Activated naive CD4-positive, alpha-beta T cell treated with anti-CD3 and anti-CD28 coated beads, Interleukin-2, amount 50 U/mL, for 72 hours (primary cell): Measurements from ENCODE around the gene EPS8L2. TPM values are rescaled to one million over a fixed set of nuclear protein-coding genes. Genes with fewer than 3 reads are reported as not detected.
"Not testable (repeated sequence)": the region's sequence is repeated elsewhere in the genome, so short reads cannot be mapped to it uniquely, and the experiment has no call there.

Experiments
- ATAC-seq, 2 donors: fragments of 150-1000 bp; cut with Tn5 transposase; 2 replicates each; pipeline ENCODE4 v1.10.0; 2021; ENCODE audit warnings: mild to moderate bottlenecking in 2 of 2, moderate library complexity in 2 of 2
- DNase-seq, 2 donors: peaks; one replicate each; pipeline ENCODE4 v3.0.0; 2021 to 2022; ENCODE audit warnings: low spot score in 2 of 2
- H3K27ac Mint-ChIP-seq, 2 donors: one replicate each; pipeline ENCODE4 v1.8.0; 2022; ENCODE audit warnings: mild to moderate bottlenecking in 2 of 2, mixed read lengths in 2 of 2
- H3K36me3 Mint-ChIP-seq, 2 donors: one replicate each; pipeline ENCODE4 v1.8.0; 2022; ENCODE audit warnings: mixed read lengths in 2 of 2
- H3K9me3 Mint-ChIP-seq, 2 donors: one replicate each; pipeline ENCODE4 v1.8.0; 2022; ENCODE audit warnings: mixed read lengths in 2 of 2
- total RNA-seq, 2 donors: library from RNA; stranded (reverse); gene quantifications; one replicate each; pipeline ENCODE4 v1.2.3, GENCODE V29; 2022

Gene EPS8L2
- total RNA-seq, 2 donors from 2014 or later: 2.4 to 34.1 TPM

DNA sequence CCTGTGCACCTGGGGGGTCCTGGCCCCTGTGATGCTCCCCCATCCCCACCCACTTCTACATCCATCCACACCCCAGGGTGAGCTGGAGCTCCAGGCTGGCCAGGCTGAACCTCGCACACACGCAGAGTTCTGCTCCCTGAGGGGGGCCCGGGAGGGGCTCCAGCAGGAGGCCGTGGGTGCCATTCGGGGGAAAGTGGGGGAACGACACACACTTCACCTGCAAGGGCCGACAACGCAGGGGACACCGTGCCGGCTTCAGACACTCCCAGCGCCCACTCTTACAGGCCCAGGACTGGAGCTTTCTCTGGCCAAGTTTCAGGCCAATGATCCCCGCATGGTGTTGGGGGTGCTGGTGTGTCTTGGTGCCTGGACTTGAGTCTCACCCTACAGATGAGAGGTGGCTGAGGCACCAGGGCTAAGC lies 21.3 kb downstream of the EPS8L2 start:
- no peak overlapping the region for H3K27ac Mint-ChIP-seq
- no peaks in the 10 kb centered on the region for H3K9me3 Mint-ChIP-seq
- DNase-seq (no peak), ATAC-seq (no peak)
- no peaks in the 10 kb centered on the region for H3K36me3 Mint-ChIP-seq

- DNase-seq (peak; percentile 88 to 91), ATAC-seq (peak; percentile 78 to 83)
- Mint-ChIP-seq H3K36me3 (no peaks in the 10 kb centered on the region), H3K9me3 (no peaks in the 10 kb centered on the region), H3K27ac (no peak overlapping the region)
Measured at GRCh38 chr11:727859-728748, 22.1 kb downstream of the EPS8L2 start.

DNA sequence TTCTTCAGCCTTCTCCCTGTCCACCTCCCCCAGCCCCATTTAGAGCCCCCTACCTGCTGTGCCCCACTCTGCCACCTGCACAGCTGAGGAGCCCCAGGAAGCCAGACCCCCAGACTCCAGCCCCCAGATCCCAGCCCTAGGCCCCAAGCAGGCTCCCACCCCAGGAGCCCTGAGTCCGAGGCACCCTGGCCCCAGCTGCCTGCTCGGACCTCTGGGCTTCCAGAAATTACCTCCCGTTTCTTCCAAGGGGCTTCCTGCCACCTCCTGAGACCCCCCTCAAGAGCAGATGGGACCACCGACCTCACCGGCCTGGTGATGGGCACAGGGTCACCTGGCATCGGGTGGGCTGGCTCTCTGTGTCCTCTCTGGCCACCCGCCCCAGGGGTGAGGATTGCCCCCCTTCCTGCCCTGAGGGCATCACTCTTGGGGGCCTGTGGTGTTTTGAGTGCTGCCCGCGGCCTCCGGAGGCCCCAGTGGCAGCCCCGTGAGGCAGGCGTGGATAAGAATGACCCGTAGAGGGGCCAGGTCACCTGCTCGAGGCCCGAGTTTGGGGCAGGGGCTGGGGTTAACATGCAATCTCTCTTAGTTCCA lies 23.0 kb downstream of the EPS8L2 start:
- H3K9me3 Mint-ChIP-seq: no peaks in the 10 kb centered on the region
- no peaks in the 10 kb centered on the region for H3K36me3 Mint-ChIP-seq
- ATAC-seq (no peak), DNase-seq (no peak)
- no peak overlapping the region for H3K27ac Mint-ChIP-seq

GRCh38 chr11:729492-730074 lies 23.6 kb downstream of the EPS8L2 start:
- Mint-ChIP-seq H3K27ac (no peak overlapping the region), H3K36me3 (no peaks in the 10 kb centered on the region), H3K9me3 (no peaks in the 10 kb centered on the region)
- DNase-seq (no peak), ATAC-seq (no peak)

GRCh38 chr11:733072-733471 lies 27.0 kb downstream of the EPS8L2 start:
- ATAC-seq (no peak), DNase-seq (no peak)
- no peak overlapping the region for H3K27ac Mint-ChIP-seq
- no peaks in the 10 kb centered on the region for H3K9me3 Mint-ChIP-seq
- no peaks in the 10 kb centered on the region for H3K36me3 Mint-ChIP-seq

- not testable (repeated sequence) for DNase-seq, H3K9me3 Mint-ChIP-seq, ATAC-seq, H3K27ac Mint-ChIP-seq, H3K36me3 Mint-ChIP-seq
Measured at GRCh38 chr11:734541-734940, 28.5 kb downstream of the EPS8L2 start.

GRCh38 chr11:737366-737765 lies 31.3 kb downstream of the EPS8L2 start:
- Mint-ChIP-seq H3K9me3 (no peaks in the 10 kb centered on the region), H3K27ac (peak overlapping the region in 1 of 2 donors; percentile 47), H3K36me3 (no peaks in the 10 kb centered on the region)
- ATAC-seq (peak; percentile 47 to 50), DNase-seq (no peak)

DNA sequence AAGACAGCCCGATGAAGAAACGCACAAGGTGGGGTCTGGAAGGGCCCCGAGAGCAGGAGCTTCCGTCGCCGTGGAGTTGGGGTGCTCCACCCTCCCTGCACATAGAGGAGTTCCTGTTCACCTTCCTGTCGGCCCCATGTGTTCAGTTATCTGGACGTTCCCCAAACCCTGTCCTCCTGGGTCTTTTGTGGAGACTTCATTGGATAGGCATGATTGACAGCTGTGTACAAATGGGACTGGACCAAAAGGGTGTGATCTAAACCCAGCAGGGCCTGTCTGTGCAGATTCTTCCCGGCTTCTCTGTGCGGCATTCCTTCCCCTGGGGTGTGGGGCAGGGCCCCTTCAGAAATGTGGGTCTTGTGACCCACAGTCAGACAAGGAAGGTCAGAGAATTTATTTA lies 31.9 kb downstream of the EPS8L2 start:
- H3K9me3 Mint-ChIP-seq, DNase-seq, H3K27ac Mint-ChIP-seq, H3K36me3 Mint-ChIP-seq: not testable (repeated sequence)
- ATAC-seq: peak; percentile 34 to 51

GRCh38 chr11:742156-742546 lies 36.1 kb downstream of the EPS8L2 start:
- Mint-ChIP-seq H3K36me3 (no peaks in the 10 kb centered on the region), H3K27ac (no peak overlapping the region), H3K9me3 (no peaks in the 10 kb centered on the region)
- ATAC-seq (no peak), DNase-seq (no peak)

DNA sequence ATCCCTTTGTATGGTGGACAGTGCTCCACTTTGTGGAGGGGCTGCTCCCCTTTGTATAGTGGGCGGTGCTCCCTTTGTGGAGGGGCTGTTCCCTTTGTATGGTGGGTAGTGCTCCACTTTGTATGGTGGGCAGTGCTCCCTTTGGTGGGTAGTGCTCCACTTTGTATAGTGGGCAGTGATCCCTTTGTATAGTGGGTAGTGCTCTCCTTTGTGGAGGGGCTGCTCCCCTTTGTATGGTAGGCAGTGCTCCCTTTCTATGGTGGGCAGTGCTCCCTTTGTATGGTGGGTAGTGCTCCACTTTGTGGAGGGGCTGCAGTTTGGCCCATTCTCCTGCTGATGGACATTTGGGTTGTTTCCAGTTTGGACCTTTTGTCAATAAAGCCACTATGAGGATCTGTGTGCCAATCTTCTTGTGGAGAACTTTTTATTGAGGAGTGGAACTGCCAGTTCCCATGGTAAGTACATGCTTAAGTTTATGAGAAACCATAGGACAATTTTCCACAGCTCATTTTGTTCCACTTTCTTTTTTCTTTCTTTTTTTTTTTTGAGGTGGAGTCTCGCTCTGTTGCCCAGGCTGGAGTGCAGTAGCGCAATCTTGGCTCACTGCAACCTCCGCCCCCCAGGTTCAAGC lies 36.7 kb downstream of the EPS8L2 start:
- Mint-ChIP-seq H3K27ac (no peak overlapping the region), H3K9me3 (no peaks in the 10 kb centered on the region), H3K36me3 (no peaks in the 10 kb centered on the region)
- ATAC-seq (no peak), DNase-seq (no peak)

- ATAC-seq: no peak
- no peaks in the 10 kb centered on the region for H3K9me3 Mint-ChIP-seq
- H3K36me3 Mint-ChIP-seq: peaks cover 0 to 19% of the 10 kb centered on the region in 2 donors
- DNase-seq: no peak
- no peak overlapping the region for H3K27ac Mint-ChIP-seq
Measured at GRCh38 chr11:745428-745827, 39.4 kb downstream of the EPS8L2 start.

DNA sequence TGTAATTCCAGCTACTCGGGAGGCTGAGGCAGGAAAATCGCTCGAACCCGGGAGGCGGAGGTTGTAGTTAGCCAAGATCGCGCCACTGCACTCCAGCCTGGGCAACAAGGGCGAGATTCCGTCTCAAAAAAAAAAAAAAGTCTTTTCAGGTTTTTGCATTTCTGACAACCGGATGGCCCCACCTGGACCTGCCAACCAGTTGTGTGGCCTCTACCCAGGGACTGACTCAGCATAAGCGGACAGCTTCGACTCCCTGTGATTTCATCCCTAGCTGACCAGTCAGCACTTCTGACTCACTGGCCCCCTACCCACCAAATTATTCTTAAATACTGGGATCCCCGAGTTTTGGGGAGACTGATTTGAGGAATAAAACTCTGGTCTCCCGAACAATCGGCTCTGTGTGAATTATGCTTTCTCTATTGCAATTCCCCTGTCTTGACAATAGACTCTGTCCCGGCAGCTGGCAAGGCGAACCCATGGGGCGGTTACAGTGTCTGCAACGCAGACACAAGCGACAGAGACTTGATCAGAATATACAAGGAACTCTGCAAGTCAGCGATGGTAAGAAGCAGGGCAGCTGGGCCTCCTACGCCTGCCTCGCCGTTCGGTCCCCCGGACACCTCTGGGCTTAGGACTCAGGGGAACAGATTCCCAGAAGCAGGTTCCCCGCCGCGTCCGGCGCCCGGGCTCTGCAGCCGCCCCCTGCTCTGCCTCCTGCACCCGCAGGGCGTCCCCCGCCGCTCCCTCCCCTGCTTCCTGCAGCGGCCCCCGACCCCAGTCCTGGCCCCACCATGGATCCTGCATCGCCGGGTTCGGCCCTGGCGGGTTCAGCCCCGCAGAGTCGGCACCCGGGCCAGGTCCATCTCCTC lies 40.5 kb downstream of the EPS8L2 start:
- no peak for DNase-seq

DNA sequence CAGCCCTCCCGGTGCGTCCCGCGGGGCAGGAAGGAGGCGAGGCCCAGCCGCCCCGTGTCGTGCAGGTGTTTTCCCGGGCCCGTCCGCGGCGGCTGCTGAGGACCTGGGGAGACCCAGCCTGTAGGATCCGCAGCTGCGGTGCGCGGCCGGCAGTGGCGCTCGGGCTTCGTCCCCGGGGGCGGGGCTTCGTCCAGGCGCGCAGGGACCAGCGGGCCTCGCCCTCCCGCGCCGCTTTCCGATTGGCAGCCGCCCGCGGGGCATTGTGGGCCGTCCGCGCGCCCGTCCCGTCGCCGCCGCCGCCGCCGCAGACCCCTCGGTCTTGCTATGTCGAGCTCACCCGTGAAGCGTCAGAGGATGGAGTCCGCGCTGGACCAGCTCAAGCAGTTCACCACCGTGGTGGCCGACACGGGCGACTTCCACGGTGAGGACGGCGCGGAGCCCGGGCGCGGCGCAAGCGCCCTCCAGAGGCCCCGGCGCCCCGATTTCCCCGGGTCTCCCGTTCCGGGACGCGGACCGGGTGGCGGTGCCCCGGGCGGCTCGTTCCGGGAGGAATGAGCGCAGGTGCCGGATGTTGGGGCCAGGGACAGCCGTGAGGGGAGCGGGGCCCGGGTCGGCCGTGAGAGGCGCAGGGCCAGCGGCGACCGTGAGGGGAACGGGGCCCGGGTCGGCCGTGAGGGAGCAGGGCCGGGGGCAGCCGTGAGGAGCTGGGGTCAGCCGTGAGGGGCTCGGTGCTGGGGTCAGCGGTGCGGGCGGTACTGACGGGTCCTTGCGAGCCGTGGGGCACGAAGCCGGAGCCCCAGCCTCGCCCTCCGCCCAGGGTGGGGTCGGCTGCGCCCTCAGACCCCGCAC lies 41.4 kb downstream of the EPS8L2 start, which contains the start of gene TALDO1:
Gene TALDO1, plus strand, starts transcription at position 307 of the 849 bp plus-strand sequence. Its CDS starts 18 bp downstream, at position 325.
- Mint-ChIP-seq H3K27ac (peak within 1 kb of the TSS; percentile 89 to 92), H3K9me3 (no peaks in the 10 kb centered on the region), H3K36me3 (peaks cover 0 to 19% of the 10 kb centered on the region in 2 donors)
- peak; percentile 92 to 93 for DNase-seq
- ATAC-seq: peak; percentile 95 to 96

More for the DNA sequence above, 40.5 kb downstream of the EPS8L2 start:
- no peaks in the 10 kb centered on the region for H3K9me3 Mint-ChIP-seq
- peak; percentile 26 to 33 for ATAC-seq
- peak overlapping the region; percentile 81 to 92 for H3K27ac Mint-ChIP-seq
- H3K36me3 Mint-ChIP-seq: peaks cover 0 to 19% of the 10 kb centered on the region in 2 donors

GRCh38 chr11:748007-748359 lies 42.0 kb downstream of the EPS8L2 start:
- no peaks in the 10 kb centered on the region for H3K9me3 Mint-ChIP-seq
- DNase-seq: no peak
- ATAC-seq: peak in 1 of 2 donors; percentile 17
- peaks cover 0 to 19% of the 10 kb centered on the region in 2 donors for H3K36me3 Mint-ChIP-seq
- H3K27ac Mint-ChIP-seq: peak overlapping the region; percentile 89 to 92

GRCh38 chr11:749731-750130 lies 43.7 kb downstream of the EPS8L2 start:
- Mint-ChIP-seq H3K36me3 (peaks cover 0 to 19% of the 10 kb centered on the region in 2 donors), H3K9me3 (no peaks in the 10 kb centered on the region), H3K27ac (peak overlapping the region; percentile 36 to 92)
- ATAC-seq (no peak), DNase-seq (no peak)
